GM19328 (cell line): ENCODE results near the gene CA12.

ENCODE experiments used
- ATAC-seq: cut with Tn5 transposase; IDR thresholded peaks from one replicate; pipeline ENCODE4 v1.9.1; 2021; ENCODE audit warnings: mild to moderate bottlenecking, moderate library complexity; ENCODE audit not compliant: unreplicated experiment

The CA12 gene

DNA sequence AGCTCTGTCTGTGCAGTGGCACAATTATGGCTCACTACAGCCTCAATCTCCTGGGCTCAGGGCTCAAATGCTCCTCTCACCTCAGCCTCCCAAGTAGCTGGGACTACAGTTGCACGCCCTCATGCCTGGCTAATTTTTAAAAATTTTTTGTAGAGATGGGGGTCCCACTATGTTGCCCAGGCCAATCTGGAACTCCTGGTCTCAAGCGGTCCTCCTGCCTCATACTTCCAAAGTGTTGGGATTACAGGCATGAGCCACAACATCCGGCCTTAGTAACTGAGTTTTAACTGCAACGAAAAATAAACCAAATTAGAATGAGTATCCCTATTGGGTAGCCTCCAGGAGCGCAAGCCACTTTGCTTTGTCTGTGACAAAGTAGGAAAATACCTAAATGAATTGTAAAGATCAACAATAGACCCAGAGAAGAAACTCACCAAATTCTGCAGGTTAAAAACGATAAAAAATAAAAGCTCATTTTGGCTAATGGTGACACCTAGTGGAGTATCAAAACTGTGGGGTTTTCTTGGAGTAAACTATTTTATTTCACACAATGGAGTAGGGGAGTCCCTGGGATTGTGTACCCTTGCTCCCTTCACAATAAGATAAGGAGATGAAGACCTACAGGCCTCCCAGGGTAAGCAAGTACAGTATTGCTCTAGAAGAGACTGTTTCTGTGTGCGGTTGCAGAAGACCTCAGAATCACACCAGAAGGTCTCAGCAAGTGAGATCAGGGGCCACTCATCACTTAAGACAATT, 21.0 kb upstream of the CA12 start:
- no peak for ATAC-seq

DNA sequence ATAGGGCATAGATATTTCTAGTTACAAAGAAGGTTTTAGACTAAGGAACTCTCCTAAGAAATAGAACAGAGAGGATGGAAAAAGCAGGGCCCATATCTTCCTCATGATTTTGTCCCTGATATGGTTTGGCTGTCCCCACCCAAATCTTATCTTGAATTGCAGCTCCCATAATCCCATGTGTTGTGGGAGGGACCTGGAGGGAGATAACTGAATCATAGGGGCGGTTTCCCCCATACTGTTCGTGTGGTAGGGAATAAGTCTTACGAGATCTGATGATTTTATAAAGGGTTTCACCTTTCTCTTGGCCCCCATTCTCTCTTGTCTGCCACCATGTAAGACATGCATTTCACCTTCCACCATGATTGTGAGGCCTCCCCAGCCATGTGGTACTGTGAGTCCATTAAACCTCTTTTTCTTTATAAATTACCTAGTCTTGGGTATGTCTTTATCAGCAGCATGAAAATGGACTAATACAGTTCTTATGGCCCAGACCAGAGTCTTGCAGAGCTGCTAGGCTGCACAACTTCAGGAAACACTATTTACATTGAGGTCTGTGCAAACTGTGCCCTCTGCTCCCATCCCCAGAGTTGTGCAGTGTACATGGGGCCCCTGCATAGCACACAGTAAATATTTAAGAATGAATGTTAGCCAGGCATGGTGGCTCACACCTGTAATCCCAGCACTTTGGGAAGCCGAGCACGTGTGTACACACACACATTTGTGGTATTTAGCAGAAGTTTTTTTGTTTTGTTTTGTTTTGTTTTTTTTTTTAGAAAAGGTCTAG, 20.3 kb upstream of the CA12 start:
- ATAC-seq, result no peak

DNA sequence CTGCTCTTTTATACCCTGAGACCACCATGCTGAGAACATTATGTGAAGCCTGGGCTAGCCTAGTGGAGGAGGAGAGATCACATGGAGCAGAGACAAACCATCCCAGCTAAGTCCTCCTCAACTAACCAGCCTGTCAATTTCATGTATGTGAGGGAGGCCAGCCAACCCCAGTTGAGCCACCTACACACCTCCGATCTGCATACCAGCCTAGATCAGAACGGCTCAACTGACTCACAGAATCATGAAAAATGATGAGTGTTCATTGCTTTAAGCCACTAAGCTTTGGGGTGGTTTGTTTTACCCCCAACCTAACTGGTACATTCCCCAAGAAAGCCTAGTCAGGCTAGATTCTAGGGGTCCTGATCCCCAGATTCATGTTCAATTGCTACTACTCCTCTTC, 19.4 kb upstream of the CA12 start:
- ATAC-seq, result no peak

GRCh38 chr15:63398456-63398855, 16.8 kb upstream of the CA12 start:
- no peak for ATAC-seq

DNA sequence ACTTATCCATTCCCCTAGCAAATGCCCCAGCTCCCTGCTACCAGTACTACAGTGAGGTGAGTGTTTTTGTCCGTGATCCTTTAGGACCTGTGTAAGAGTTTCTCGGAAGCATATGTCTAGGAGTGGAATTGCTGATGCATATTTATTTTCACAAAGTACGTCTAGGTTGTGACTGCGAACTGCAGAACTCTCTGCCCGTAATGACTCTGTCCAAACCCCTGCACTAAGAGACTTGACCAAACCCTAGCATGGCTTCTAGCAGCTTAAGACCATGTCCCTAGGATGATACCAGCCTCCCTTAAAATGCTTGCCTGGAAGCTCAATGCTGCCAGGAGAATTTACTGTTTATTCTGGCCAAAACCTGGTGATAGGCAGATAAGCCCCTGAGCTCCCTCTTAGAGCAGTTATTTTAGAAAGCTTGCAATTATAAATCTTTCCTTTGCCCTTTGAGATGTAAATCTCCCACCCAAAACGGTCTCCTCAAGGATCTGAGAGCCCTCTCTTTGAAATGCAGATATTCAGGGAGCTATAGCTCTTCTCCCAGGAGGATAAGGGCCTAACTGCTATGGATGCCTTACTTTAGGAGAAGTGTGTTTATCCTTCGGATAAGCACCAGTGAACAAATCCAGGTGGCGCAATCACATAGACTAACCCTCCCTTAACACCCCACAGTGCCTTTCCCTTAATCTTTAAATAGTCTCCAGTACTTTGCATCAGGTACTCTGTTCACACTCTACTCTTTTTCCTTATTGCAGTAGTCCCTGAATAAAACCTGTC, 14.7 kb upstream of the CA12 start:
- no peak for ATAC-seq

GRCh38 chr15:63395730-63396151, 14.1 kb upstream of the CA12 start:
- ATAC-seq, result no peak

GRCh38 chr15:63392361-63393009, 10.8 kb upstream of the CA12 start:
- ATAC-seq, result no peak

DNA sequence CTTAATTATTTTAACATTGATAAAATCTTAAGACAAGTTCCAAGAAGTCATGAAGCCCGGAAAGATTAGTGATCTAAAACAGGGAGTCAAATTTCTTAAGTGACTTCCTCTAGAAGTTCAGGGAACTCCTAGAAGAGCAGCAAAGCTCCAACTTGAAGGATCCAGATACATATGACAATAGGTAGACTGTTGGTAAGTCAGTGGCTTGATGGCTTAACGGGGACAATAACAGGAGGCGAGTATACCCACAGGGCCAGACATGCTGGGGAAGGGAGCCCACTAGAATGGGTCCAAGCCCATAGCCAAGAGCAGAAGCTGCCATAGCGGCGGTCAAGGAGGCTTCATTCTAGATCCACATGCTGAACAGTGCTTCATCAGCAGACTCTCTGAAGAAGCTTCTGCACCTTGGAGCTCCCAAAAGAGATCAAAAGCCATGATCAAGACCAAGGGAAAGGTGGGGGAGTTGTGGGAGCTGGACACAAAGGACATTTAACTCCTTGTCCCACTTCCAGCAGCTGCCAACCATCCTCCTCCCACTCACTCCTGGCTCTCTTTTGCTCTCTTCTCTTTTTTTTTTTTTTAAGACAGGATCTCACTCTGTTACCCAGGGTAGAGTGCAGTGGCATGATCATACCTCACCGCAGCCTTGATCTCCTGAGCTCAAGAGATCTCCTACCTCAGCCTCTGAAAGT, 10.2 kb upstream of the CA12 start:
- no peak for ATAC-seq

DNA sequence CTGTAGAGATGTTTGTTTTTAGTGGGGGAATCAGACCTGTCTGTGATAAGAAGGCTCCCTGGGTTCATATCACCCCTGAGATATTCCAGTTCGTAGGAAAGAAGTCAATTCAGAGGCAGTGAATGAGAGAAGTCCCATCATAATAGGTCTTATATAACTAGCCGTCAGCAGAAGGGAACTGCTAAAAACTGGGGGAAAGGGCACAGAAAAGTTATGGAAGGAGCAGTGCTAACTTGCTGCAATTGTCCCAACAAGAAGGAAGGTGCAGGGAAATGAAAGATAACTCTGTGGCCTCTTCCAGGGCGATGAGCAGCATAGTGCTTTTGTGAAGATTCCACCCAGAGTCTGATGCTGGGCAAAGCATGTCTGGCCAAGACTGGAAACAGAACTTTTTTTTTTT, 9.0 kb upstream of the CA12 start:
- ATAC-seq, result no peak

GRCh38 chr15:63389902-63390670, 8.4 kb upstream of the CA12 start:
- no peak for ATAC-seq

- ATAC-seq, result no peak
These were observed 6.9 kb upstream of the CA12 start for GRCh38 chr15:63388511-63388910.

DNA sequence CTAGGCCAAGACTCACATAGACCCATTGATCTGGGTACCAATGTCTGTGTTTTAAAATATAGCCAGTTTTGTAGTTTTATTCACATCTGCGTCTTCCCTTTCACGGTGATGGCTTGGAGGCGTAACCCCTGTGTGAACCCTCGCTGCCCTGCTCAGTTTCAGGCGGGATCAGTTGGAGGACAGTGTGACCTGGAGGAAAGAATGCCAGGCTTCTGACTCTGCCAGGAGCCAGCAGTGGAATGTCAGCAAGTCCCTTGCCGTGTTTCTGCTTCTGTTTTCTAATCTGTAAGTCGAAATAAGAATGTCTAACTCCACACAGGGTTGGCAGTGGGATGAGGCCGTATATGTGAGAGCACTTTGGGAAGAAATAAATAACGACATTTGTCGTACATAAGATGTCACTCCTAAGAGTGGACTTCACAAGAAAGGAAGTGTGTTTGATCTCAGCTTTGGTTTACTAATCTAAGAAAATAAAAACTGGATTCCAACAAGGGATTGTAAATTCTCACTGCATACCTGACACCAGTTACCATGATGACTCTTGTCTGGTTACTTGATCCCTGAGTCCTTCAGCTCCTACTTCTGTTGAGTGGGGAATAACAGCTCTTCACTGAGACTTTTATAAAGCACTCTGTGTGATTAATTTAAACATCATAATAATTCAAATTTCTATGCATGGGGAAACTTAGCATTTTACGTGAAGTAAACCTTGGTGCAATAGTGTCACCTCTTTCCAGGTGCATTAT, 6.3 kb upstream of the CA12 start:
- ATAC-seq, result no peak

DNA sequence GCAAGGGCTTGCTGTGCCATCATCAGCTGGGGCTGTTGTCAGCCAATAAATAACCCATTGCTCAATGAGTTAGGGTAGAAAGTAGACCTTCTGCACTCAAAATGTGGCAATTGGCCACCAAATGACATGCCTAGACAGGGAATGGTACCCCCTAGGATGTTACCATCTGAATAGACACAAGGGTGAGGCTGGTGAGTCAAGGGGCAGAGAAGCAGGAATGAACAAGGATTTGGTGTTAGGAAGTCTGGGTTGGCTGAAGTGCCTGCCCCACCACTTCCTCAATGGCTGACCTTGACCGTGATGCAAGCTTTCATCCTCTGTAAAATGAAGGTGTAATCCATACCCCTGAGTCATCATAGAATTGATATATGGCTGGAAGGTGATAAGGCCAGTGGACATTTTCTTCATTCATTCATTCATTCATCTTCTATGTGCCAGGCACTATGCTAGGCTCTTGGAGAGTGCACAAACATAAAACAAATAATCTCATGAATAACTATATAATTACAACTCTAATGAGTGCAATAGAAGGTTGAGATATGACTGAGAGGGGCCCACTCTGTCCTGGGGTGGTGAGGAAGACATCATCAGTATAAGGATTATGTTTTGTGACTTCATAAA, 4.4 kb upstream of the CA12 start:
- no peak for ATAC-seq

DNA sequence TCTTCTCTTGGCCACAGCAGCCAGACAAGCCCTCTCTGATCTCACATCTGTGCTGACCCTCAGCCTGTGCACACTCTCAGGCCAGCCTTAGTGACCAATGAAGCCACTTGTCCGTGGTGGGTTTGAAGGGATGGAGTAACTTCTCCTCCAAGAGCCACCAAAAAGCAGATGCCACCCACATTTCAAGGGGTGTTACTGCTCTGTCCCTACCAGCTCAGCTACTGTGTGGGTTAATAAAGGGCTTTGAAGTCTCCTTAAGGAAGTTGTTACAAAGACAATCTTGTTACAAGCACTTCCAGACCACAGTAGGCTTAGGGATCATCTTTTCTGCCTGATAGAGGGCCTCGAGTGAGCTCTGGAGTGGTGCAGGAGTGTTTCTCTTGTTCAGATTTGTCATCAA, 3.3 kb upstream of the CA12 start:
- ATAC-seq, result no peak

DNA sequence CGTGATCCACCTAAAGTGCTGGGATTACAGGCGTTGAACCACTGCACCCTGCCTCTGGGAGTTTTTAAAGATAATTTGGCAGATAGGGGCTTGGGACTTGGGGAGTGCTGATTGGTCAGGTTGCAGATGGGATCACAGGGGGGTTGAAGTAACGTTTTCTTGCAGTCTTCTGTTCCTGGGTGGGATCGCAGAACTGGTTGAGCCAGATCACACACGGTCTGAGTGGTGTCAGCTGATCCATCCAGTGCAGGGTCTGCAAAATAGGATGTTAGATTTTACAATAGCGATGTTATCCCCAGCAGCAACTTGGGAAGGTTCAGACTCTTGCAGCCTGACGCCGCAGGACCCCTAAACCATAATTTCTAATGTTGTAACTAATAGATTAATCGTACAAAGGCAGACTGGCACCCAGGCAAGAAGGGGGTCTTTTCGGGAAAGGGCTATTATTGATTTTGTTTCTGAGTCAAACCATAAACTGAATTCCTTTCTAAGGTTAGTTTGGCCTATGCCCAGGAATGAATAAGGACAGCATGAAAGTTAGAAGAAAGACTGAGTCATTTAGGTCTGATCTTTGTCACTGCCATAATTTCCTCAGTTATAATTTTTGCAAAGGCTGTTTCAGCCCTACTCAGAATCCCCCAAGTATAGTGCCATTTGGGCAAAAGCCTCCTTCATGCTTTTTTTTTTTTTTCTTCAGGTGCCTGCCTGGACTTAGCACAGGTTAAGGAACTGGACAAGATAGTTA, 1.5 kb upstream of the CA12 start:
- ATAC-seq, result no peak

- no peak for ATAC-seq
These were observed 801 bp downstream of the CA12 start for GRCh38 chr15:63380808-63381282.

GRCh38 chr15:63380151-63380807, 1.4 kb downstream of the CA12 start:
- ATAC-seq, result no peak
